ENCODE results near the gene HUWE1. TPM values are rescaled to one million over a fixed set of nuclear protein-coding genes. Genes with fewer than 3 reads are reported as not detected.
"Not testable (repeated sequence)": the region's sequence is repeated elsewhere in the genome, so short reads cannot be mapped to it uniquely, and the experiment has no call there.

The HUWE1 gene, protein sequence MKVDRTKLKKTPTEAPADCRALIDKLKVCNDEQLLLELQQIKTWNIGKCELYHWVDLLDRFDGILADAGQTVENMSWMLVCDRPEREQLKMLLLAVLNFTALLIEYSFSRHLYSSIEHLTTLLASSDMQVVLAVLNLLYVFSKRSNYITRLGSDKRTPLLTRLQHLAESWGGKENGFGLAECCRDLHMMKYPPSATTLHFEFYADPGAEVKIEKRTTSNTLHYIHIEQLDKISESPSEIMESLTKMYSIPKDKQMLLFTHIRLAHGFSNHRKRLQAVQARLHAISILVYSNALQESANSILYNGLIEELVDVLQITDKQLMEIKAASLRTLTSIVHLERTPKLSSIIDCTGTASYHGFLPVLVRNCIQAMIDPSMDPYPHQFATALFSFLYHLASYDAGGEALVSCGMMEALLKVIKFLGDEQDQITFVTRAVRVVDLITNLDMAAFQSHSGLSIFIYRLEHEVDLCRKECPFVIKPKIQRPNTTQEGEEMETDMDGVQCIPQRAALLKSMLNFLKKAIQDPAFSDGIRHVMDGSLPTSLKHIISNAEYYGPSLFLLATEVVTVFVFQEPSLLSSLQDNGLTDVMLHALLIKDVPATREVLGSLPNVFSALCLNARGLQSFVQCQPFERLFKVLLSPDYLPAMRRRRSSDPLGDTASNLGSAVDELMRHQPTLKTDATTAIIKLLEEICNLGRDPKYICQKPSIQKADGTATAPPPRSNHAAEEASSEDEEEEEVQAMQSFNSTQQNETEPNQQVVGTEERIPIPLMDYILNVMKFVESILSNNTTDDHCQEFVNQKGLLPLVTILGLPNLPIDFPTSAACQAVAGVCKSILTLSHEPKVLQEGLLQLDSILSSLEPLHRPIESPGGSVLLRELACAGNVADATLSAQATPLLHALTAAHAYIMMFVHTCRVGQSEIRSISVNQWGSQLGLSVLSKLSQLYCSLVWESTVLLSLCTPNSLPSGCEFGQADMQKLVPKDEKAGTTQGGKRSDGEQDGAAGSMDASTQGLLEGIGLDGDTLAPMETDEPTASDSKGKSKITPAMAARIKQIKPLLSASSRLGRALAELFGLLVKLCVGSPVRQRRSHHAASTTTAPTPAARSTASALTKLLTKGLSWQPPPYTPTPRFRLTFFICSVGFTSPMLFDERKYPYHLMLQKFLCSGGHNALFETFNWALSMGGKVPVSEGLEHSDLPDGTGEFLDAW (N-terminal part only)
- 100 to 1,000 TPM in 1 of 2 donors, 10 to 100 TPM in 1; 91.1 to 108 TPM for total RNA-seq
- polyA plus RNA-seq (ENCODE audit: insufficient read length in 2 of 2): 100 to 1,000 TPM; 125 to 128 TPM
- long read RNA-seq, donor 1, full-length matches to known transcripts: 1 of 1 reads
- long read RNA-seq, donor 1, partial matches to known transcripts: 0 of 1 reads
- long read RNA-seq, donor 1, other reads (novel, unspliced or antisense): 0 of 1 reads
- long read RNA-seq, donor 2, partial matches to known transcripts: 18 of 18 reads
- long read RNA-seq, donor 2, other reads (novel, unspliced or antisense): 0 of 18 reads
- long read RNA-seq, donor 3: 0 reads
- long read RNA-seq, donor 4, full-length matches to known transcripts: 1 of 1 reads
- long read RNA-seq, donor 4, partial matches to known transcripts: 0 of 1 reads
- long read RNA-seq, donor 4, other reads (novel, unspliced or antisense): 0 of 1 reads

DNA sequence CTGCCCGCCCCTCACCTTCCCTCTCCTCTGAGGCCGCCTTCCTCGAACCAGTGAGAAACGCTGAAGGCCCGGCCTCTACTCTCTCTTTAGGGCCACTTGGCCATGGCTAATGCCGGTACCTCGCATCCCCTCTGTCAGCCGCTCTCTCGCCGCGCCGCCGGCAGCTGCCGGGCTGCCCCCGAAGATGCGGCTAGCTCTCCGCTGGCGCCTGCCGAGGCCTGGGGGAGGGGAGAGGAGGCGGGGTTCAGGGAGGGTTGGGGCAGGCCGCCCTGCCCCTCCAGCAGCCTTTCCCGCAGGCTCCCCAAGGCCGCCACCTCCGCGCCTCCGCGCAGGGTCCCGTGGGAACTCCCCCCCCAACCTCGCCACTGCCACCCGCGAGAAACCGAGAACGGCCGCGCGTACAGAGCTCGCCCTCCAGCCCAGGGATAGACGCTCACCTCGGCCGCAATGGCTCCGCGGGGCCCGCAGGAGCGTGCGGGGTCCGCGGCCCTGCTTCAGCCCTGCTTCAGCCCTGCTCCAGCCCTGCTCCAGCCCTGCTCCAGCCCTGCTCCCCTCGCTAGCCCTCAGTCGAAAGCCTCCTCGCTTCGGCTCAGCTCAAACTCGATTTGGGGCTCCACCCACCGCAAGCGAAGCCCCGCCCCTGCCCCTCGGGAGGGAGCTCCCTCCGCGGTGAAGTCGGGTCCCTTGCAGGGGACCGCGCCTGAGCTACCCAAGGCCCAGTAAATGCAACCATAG, at the start of gene HUWE1:
TSS of gene HUWE1 (minus strand) at position 569 of the 735 bp plus-strand sequence. CDS start 32,612 bp downstream, outside the sequence.
- peak within 1 kb of the TSS; percentile 87 for H3K27ac ChIP-seq (ENCODE audit: low read depth, low read length)
- peak within 1 kb of the TSS; percentile 71 for H3K4me3 ChIP-seq (ENCODE audit: low read depth, low read length)
- no peaks in the 10 kb centered on the region for H3K36me3 ChIP-seq (ENCODE audit: control insufficient read depth, insufficient read depth, low read length)
- no peaks in the 10 kb centered on the region for H3K27me3 ChIP-seq (ENCODE audit: control insufficient read depth, insufficient read depth, low read length)
- WGBS (ENCODE audit: insufficient coverage): 23% methylated on average over 55 of the region's 61 CpGs
- H3K4me1 ChIP-seq (ENCODE audit: control insufficient read depth, insufficient read depth, low read length): peaks cover 5% of the 10 kb centered on the region
- peak in 4 of 6 donors; percentile 63 to 93 (median 78) for DNase-seq (ENCODE audit: low read depth in 4 of 6, low spot score in 6 of 6)
- peaks cover 2% of the 10 kb centered on the region for H3K9me3 ChIP-seq (ENCODE audit: control insufficient read depth, insufficient read depth, low read length)

DNA sequence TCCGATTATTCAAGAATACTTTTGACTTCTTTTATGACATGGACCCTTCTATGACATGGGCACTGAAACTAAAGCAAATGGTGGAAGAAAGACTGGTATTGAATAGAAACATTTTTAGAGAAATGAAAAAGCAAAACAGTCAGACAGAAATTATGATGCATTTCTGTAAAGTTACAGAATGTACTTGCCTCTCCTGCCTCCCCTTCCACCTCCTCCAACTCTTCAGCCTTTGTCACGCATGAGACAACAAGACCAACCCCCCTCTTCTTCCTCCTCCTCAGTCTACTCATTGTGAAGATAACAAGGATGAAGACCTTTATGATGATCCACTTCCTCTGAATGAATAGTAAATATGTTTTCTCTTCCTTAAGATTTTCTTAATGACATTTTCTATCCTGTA, 46.3 kb upstream of the HUWE1 start:
- no peak overlapping the region for H3K4me3 ChIP-seq (ENCODE audit: low read depth, low read length)
- no peaks in the 10 kb centered on the region for H3K9me3 ChIP-seq (ENCODE audit: control insufficient read depth, insufficient read depth, low read length)
- no peaks in the 10 kb centered on the region for H3K27me3 ChIP-seq (ENCODE audit: control insufficient read depth, insufficient read depth, low read length)
- DNase-seq (ENCODE audit: low read depth in 4 of 6, low spot score in 6 of 6): no peak
- H3K36me3 ChIP-seq (ENCODE audit: control insufficient read depth, insufficient read depth, low read length): no peaks in the 10 kb centered on the region
- no peak overlapping the region for H3K27ac ChIP-seq (ENCODE audit: low read depth, low read length)
- no CpG with 5 or more reads among the region's 2 CpGs for WGBS (ENCODE audit: insufficient coverage)
- no peaks in the 10 kb centered on the region for H3K4me1 ChIP-seq (ENCODE audit: control insufficient read depth, insufficient read depth, low read length)

DNA sequence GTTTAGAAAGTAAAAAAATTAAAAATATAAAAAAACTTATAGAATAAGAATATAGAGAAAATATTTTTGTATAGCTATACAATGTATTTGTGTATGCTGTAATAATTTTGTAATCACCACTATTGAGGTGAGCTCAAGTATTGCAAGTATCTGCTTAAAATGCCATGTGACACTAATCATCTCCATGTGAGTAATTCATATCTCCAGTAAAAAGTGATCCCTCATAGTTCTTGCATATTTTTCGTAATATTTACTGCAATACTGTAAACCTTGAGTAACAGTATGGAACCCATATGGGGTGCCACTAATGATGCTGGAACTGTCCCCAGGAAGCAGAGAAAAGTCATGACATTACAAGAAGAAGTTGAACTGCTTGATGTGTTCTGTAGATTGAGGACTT, 43.2 kb upstream of the HUWE1 start:
- no peak overlapping the region for H3K27ac ChIP-seq (ENCODE audit: low read depth, low read length)
- no peaks in the 10 kb centered on the region for H3K36me3 ChIP-seq (ENCODE audit: control insufficient read depth, insufficient read depth, low read length)
- no CpG with 5 or more reads among the region's 1 CpG for WGBS (ENCODE audit: insufficient coverage)
- H3K9me3 ChIP-seq (ENCODE audit: control insufficient read depth, insufficient read depth, low read length): peaks cover 3% of the 10 kb centered on the region
- H3K27me3 ChIP-seq (ENCODE audit: control insufficient read depth, insufficient read depth, low read length): peaks cover 3% of the 10 kb centered on the region
- no peaks in the 10 kb centered on the region for H3K4me1 ChIP-seq (ENCODE audit: control insufficient read depth, insufficient read depth, low read length)
- H3K4me3 ChIP-seq (ENCODE audit: low read depth, low read length): no peak overlapping the region
- no peak for DNase-seq (ENCODE audit: low read depth in 4 of 6, low spot score in 6 of 6)

DNA sequence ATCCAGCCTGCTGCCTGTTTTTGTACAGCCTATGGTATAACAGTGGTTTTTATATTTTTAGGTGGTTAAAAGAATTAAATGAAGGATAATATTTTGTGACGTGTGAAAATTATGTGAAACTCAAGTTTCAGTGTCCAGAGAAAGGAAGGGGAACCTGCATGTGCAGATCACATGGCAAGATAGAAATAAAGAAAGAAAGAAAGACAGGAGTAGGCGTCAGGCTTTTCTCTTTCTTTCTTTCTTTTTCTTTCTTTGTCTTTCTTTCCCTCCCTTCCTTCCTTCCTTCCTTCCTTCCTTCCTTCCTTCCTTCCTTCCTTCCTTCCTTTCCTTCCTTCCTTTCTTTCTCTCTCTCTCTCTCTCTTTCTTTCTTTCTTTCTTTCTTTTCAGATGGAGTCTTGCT, 42.0 kb upstream of the HUWE1 start:
- Histone ChIP-seq H3K4me1 (ENCODE audit: control insufficient read depth, insufficient read depth, low read length) (no peaks in the 10 kb centered on the region), H3K4me3 (ENCODE audit: low read depth, low read length) (no peak overlapping the region), H3K27ac (ENCODE audit: low read depth, low read length) (no peak overlapping the region), H3K36me3 (ENCODE audit: control insufficient read depth, insufficient read depth, low read length) (no peaks in the 10 kb centered on the region), H3K9me3 (ENCODE audit: control insufficient read depth, insufficient read depth, low read length) (peaks cover 3% of the 10 kb centered on the region), H3K27me3 (ENCODE audit: control insufficient read depth, insufficient read depth, low read length) (peaks cover 3% of the 10 kb centered on the region)
- no peak for DNase-seq (ENCODE audit: low read depth in 4 of 6, low spot score in 6 of 6)
- no CpG with 5 or more reads among the region's 2 CpGs for WGBS (ENCODE audit: insufficient coverage)

DNA sequence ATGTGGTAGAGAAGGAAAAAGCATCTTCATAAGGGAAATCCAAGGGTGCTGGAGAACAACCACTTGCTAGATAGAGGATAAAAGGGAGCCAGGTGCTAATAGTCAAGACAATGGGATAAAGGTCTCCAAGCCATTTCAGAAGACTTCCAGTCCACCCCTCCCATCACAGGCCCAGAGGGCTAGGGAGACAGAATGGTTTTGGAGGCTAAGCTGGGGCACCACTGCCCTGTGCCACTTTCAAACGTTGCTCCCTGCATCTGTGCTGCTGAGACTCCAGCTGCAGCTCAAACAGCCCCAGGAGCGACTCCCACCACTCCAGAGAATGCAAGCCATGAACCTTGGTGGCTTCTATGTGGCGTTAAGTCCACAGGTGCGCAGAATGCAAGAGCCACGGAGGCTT, 38.4 kb upstream of the HUWE1 start:
- DNase-seq (ENCODE audit: low read depth in 4 of 6, low spot score in 6 of 6): no peak
- no peak overlapping the region for H3K27ac ChIP-seq (ENCODE audit: low read depth, low read length)
- no peak overlapping the region for H3K4me3 ChIP-seq (ENCODE audit: low read depth, low read length)
- H3K4me1 ChIP-seq (ENCODE audit: control insufficient read depth, insufficient read depth, low read length): no peaks in the 10 kb centered on the region
- H3K9me3 ChIP-seq (ENCODE audit: control insufficient read depth, insufficient read depth, low read length): peaks cover 3% of the 10 kb centered on the region
- H3K36me3 ChIP-seq (ENCODE audit: control insufficient read depth, insufficient read depth, low read length): no peaks in the 10 kb centered on the region
- H3K27me3 ChIP-seq (ENCODE audit: control insufficient read depth, insufficient read depth, low read length): peaks cover 3% of the 10 kb centered on the region
- WGBS (ENCODE audit: insufficient coverage): 65% methylated on average over 5 of the region's 5 CpGs

DNA sequence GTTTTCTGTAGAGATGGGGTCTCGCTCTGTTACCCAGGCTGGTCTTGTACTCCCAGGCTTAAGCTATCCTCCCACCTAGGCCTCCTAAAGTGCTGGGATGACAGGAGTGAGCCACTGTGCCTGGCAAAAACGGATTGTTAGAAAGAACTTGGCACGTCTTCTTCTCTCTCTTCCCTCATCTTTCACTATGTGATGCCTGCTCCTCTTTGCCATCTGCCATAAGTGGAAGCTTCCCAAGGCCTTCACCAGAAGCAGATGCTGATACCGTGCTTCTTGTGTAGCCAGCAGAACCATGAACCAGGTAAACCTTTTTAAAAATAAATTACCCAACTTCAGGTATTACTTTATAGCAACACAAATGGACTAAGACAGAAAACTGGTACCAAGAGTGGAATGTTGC, 36.9 kb upstream of the HUWE1 start:
- no peaks in the 10 kb centered on the region for H3K4me1 ChIP-seq (ENCODE audit: control insufficient read depth, insufficient read depth, low read length)
- peaks cover 3% of the 10 kb centered on the region for H3K9me3 ChIP-seq (ENCODE audit: control insufficient read depth, insufficient read depth, low read length)
- H3K27me3 ChIP-seq (ENCODE audit: control insufficient read depth, insufficient read depth, low read length): peaks cover 3% of the 10 kb centered on the region
- DNase-seq (ENCODE audit: low read depth in 4 of 6, low spot score in 6 of 6): peak in 1 of 6 donors; percentile 5
- WGBS (ENCODE audit: insufficient coverage): 56% methylated on average over 2 of the region's 4 CpGs
- H3K27ac ChIP-seq (ENCODE audit: low read depth, low read length): no peak overlapping the region
- no peaks in the 10 kb centered on the region for H3K36me3 ChIP-seq (ENCODE audit: control insufficient read depth, insufficient read depth, low read length)
- H3K4me3 ChIP-seq (ENCODE audit: low read depth, low read length): no peak overlapping the region

DNA sequence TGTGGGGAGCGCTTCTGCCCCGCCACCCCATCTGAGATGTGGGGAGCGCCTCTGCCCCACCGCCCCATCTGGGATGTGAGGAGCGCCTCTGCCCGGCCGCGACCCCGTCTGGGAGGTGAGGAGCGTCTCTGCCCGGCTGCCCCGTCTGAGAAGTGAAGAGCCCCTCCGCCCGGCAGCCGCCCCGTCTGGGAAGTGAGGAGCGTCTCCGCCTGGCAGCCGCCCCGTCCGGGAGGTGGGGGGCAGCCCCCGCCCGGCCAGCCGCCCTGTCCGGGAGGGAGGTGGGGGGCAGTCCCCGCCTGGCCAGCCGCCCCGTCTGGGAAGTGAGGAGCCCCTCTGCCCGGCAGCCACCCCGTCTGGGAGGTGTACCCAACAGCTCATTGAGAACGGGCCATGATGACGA, 35.1 kb upstream of the HUWE1 start:
- not testable (repeated sequence) for H3K27me3 ChIP-seq (ENCODE audit: control insufficient read depth, insufficient read depth, low read length); H3K4me1 ChIP-seq (ENCODE audit: control insufficient read depth, insufficient read depth, low read length); H3K9me3 ChIP-seq (ENCODE audit: control insufficient read depth, insufficient read depth, low read length); H3K27ac ChIP-seq (ENCODE audit: low read depth, low read length); H3K4me3 ChIP-seq (ENCODE audit: low read depth, low read length); H3K36me3 ChIP-seq (ENCODE audit: control insufficient read depth, insufficient read depth, low read length); DNase-seq (ENCODE audit: low read depth in 4 of 6, low spot score in 6 of 6)
- 80% methylated on average over 12 of the region's 32 CpGs for WGBS (ENCODE audit: insufficient coverage)

DNA sequence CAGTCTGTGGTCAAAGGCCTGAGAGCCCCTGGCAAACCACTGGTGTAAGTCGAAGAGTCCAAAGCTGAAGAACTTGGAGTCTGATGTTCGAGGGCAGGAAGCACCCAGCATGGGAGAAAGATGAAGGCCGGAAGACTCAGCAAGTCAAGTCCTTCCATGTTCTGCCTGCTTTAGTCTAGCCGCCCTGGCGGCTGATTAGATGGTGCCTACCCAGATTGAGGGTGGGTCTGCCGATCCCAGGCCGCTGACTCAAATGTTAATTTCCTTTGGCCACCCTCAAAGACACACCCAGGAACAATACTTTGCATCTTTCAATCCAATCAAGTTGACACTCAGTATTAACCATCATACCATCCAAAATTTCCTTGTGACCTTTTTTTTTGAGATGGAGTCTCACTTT, 33.1 kb upstream of the HUWE1 start:
- H3K9me3 ChIP-seq (ENCODE audit: control insufficient read depth, insufficient read depth, low read length); H3K4me1 ChIP-seq (ENCODE audit: control insufficient read depth, insufficient read depth, low read length); DNase-seq (ENCODE audit: low read depth in 4 of 6, low spot score in 6 of 6); H3K27me3 ChIP-seq (ENCODE audit: control insufficient read depth, insufficient read depth, low read length); H3K27ac ChIP-seq (ENCODE audit: low read depth, low read length); H3K36me3 ChIP-seq (ENCODE audit: control insufficient read depth, insufficient read depth, low read length); H3K4me3 ChIP-seq (ENCODE audit: low read depth, low read length): not testable (repeated sequence)
- 72% methylated on average over 7 of the region's 7 CpGs for WGBS (ENCODE audit: insufficient coverage)

Data from spinal cord (tissue), 10 donors.